ENCODE data around the gene GKN2.

GKN2 gene

GRCh38 chr2:68952887-68953521 lies at the start of gene GKN2:
TSS of gene GKN2 (minus strand) at chr2:68952893. CDS start at chr2:68952861, 32 bp downstream.
- DNase-seq (ENCODE audit: low read depth, low spot score), result no peak

- DNase-seq (ENCODE audit: low read depth, low spot score), result no peak
These were observed 49.2 kb upstream of the GKN2 start for GRCh38 chr2:69001879-69002278.

GRCh38 chr2:68997401-68997800 lies 44.7 kb upstream of the GKN2 start:
- no peak for DNase-seq (ENCODE audit: low read depth, low spot score)

GRCh38 chr2:68995916-68996315 lies 43.2 kb upstream of the GKN2 start:
- DNase-seq (ENCODE audit: low read depth, low spot score), result no peak

- peak; percentile 92 for DNase-seq (ENCODE audit: low read depth, low spot score)
These were observed 42.2 kb upstream of the GKN2 start for GRCh38 chr2:68994864-68995263.

GRCh38 chr2:68993660-68994059 lies 41.0 kb upstream of the GKN2 start:
- DNase-seq (ENCODE audit: low read depth, low spot score), result no peak

- no peak for DNase-seq (ENCODE audit: low read depth, low spot score)
These were observed 40.2 kb upstream of the GKN2 start for GRCh38 chr2:68992933-68993332.

- DNase-seq (ENCODE audit: low read depth, low spot score), result no peak
These were observed 39.6 kb upstream of the GKN2 start for GRCh38 chr2:68992341-68992740.

GRCh38 chr2:68989035-68989434 lies 36.3 kb upstream of the GKN2 start:
- no peak for DNase-seq (ENCODE audit: low read depth, low spot score)

GRCh38 chr2:68987021-68987503 lies 34.4 kb upstream of the GKN2 start:
- DNase-seq (ENCODE audit: low read depth, low spot score), result no peak

GRCh38 chr2:68980956-68981355 lies 28.3 kb upstream of the GKN2 start:
- peak; percentile 50 for DNase-seq (ENCODE audit: low read depth, low spot score)

- no peak for DNase-seq (ENCODE audit: low read depth, low spot score)
These were observed 25.4 kb upstream of the GKN2 start for GRCh38 chr2:68978098-68978497.

- DNase-seq (ENCODE audit: low read depth, low spot score), result no peak
These were observed 24.8 kb upstream of the GKN2 start for GRCh38 chr2:68977453-68977852.

- DNase-seq (ENCODE audit: low read depth, low spot score), result no peak
These were observed 23.2 kb upstream of the GKN2 start for GRCh38 chr2:68975844-68976243.

- DNase-seq (ENCODE audit: low read depth, low spot score), result peak; percentile 17
These were observed 22.4 kb upstream of the GKN2 start for GRCh38 chr2:68974946-68975665.

- no peak for DNase-seq (ENCODE audit: low read depth, low spot score)
These were observed 21.6 kb upstream of the GKN2 start, which contains the start of gene GKN1 for GRCh38 chr2:68974251-68974650. TSS of gene GKN1 (plus strand) at chr2:68974636. CDS start at chr2:68974678, 42 bp downstream.

GRCh38 chr2:68971591-68972231 lies 19.0 kb upstream of the GKN2 start:
- peak; percentile 84 for DNase-seq (ENCODE audit: low read depth, low spot score)

GRCh38 chr2:68970566-68971265 lies 18.0 kb upstream of the GKN2 start:
- no peak for DNase-seq (ENCODE audit: low read depth, low spot score)

GRCh38 chr2:68969736-68970490 lies 17.2 kb upstream of the GKN2 start:
- DNase-seq (ENCODE audit: low read depth, low spot score), result no peak

- DNase-seq (ENCODE audit: low read depth, low spot score), result no peak
These were observed 15.5 kb upstream of the GKN2 start for GRCh38 chr2:68968221-68968620.

- DNase-seq (ENCODE audit: low read depth, low spot score), result no peak
These were observed 11.6 kb upstream of the GKN2 start for GRCh38 chr2:68964282-68964681.
